ENCODE measurements around the gene GOLPH3L.
A peak's percentile ranks its signal among the peaks of the same experiment; 100 is the strongest.
"Not testable (repeated sequence)": the region's sequence is repeated elsewhere in the genome, so short reads cannot be mapped to it uniquely, and the experiment has no call there.

GOLPH3L gene

GRCh38 chr1:150657064-150657463, 39.9 kb downstream of the GOLPH3L start:
- DNase-seq (ENCODE audit: low spot score), result not testable (repeated sequence)

- DNase-seq (ENCODE audit: low spot score), result not testable (repeated sequence)
Observed at GRCh38 chr1:150654635-150655034, 42.3 kb downstream of the GOLPH3L start.

GRCh38 chr1:150650193-150650592, 46.8 kb downstream of the GOLPH3L start:
- DNase-seq (ENCODE audit: low spot score), result no peak

- DNase-seq (ENCODE audit: low spot score), result no peak
Observed at GRCh38 chr1:150649441-150650075, 47.4 kb downstream of the GOLPH3L start.

- no peak for DNase-seq (ENCODE audit: low spot score)
Observed at GRCh38 chr1:150642296-150642695, 54.7 kb downstream of the GOLPH3L start.

GRCh38 chr1:150641126-150641815, 55.7 kb downstream of the GOLPH3L start:
- not testable (repeated sequence) for DNase-seq (ENCODE audit: low spot score)

- not testable (repeated sequence) for DNase-seq (ENCODE audit: low spot score)
Observed at GRCh38 chr1:150638430-150638829, 58.5 kb downstream of the GOLPH3L start.

GRCh38 chr1:150634839-150635622, 61.9 kb downstream of the GOLPH3L start:
- DNase-seq (ENCODE audit: low spot score), result not testable (repeated sequence)

GRCh38 chr1:150629115-150629928, 67.6 kb downstream of the GOLPH3L start, which contains the start of gene ENSA:
ENSA (minus strand) TSS chr1:150629612; CDS start chr1:150629470, 142 bp downstream.
- DNase-seq (ENCODE audit: low spot score), result peak; percentile 97

GRCh38 chr1:150628766-150629114, 68.2 kb downstream of the GOLPH3L start:
- no peak for DNase-seq (ENCODE audit: low spot score)

- no peak for DNase-seq (ENCODE audit: low spot score)
Observed at GRCh38 chr1:150627826-150628410, 69.0 kb downstream of the GOLPH3L start.

GRCh38 chr1:150626150-150626549, 70.8 kb downstream of the GOLPH3L start:
- DNase-seq (ENCODE audit: low spot score), result no peak

- DNase-seq (ENCODE audit: low spot score), result not testable (repeated sequence)
Observed at GRCh38 chr1:150624546-150624945, 72.4 kb downstream of the GOLPH3L start.

- not testable (repeated sequence) for DNase-seq (ENCODE audit: low spot score)
Observed at GRCh38 chr1:150624134-150624533, 72.8 kb downstream of the GOLPH3L start.

GRCh38 chr1:150622303-150622975, 74.5 kb downstream of the GOLPH3L start:
- no peak for DNase-seq (ENCODE audit: low spot score)

GRCh38 chr1:150621497-150622302, 75.3 kb downstream of the GOLPH3L start:
- no peak for DNase-seq (ENCODE audit: low spot score)

- DNase-seq (ENCODE audit: low spot score), result no peak
Observed at GRCh38 chr1:150620919-150621318, 76.0 kb downstream of the GOLPH3L start.

GRCh38 chr1:150619576-150620509, 77.1 kb downstream of the GOLPH3L start:
- DNase-seq (ENCODE audit: low spot score), result no peak
